K562 (cell line): Measurements from ENCODE around the gene SRGAP3. TPM values are rescaled to one million over a fixed set of nuclear protein-coding genes. Genes with fewer than 3 reads are reported as not detected.

Experiments
- ATAC-seq: fragments of 200-7000 bp; cut with Tn5 transposase; 3 replicates; pipeline ENCODE4 v1.9.1; 2020; ENCODE audit warnings: moderate library complexity
- BruUV-seq: library from RNA; stranded (reverse); fragments of 400-500 nt; replicated peaks from 2 replicates; lab custom pipeline; 2021; lab: Mats Ljungman, UMichigan
- CTCF ChIA-PET: fragments of 300-600 bp; formaldehyde crosslinking; extraction: SDS; loops from one replicate; lab custom pipeline; 2021; ENCODE audit warnings: low intra/inter-chr PET ratio; lab: Yijun Ruan, JAX
- POLR2A ChIA-PET: fragments of 300-600, 350-650 bp; sonication (Branson Sonifier 250); formaldehyde crosslinking; extraction: SDS; loops from one replicate; lab custom pipeline; 2021; ENCODE audit warnings: antibody characterized with exemption, inconsistent platforms; lab: Yijun Ruan, JAX
- DNase-seq, 4 experiments: peaks; one replicate each; pipeline versions ENCODE4 v3.0.0 to v3.0.0-alpha.2; 2011 to 2018; ENCODE audit warnings: low spot score in 3 of 4, mixed read lengths in 3 of 4; ENCODE audit errors: extremely low read depth in 1 of 4
- FAIRE-seq: peaks from 2 replicates; lab custom pipeline; 2011; peaks lifted over from hg19 to GRCh38; lab: Jason Lieb, UNC
- H2AFZ ChIP-seq: 2 replicates; pipeline ENCODE4 v1.6.0; 2011; ENCODE audit warnings: low read depth, low read length, control low read depth, inconsistent platforms
- H3K27ac ChIP-seq: fragments of 200-600 bp; 3 replicates; pipeline ENCODE4 v1.8.0; 2011; ENCODE audit warnings: low read depth, mild to moderate bottlenecking, control low read depth, inconsistent platforms, low read length, moderate library complexity, mixed read lengths; ENCODE audit errors: extremely low read depth
- H3K27me3 ChIP-seq, 2 experiments: fragments of 300-600 bp in 1 of 2; 2 replicates in 1 of 2; 3 replicates in 1 of 2; pipeline versions ENCODE4 v1.6.0 to v1.8.0; 2011; ENCODE audit warnings: inconsistent platforms in 2 of 2, low read length in 2 of 2, mild to moderate bottlenecking in 1 of 2, mixed read lengths in 1 of 2, moderate library complexity in 1 of 2; ENCODE audit not compliant: control insufficient read depth in 2 of 2, insufficient read depth in 2 of 2
- H3K36me3 ChIP-seq: fragments of 300-600 bp; 3 replicates; pipeline ENCODE4 v1.8.0; 2011; ENCODE audit warnings: mild to moderate bottlenecking, low read length, inconsistent platforms; ENCODE audit not compliant: control insufficient read depth, insufficient read depth
- H3K4me1 ChIP-seq, 2 experiments: fragments of 200-600 bp in 1 of 2; replicated peaks in 1 of 2; 2 replicates in 1 of 2; 3 replicates in 1 of 2; pipeline versions ENCODE4 v1.5.1 to v1.8.0; 2011; ENCODE audit warnings: inconsistent platforms in 2 of 2, low read length in 2 of 2, mild to moderate bottlenecking in 1 of 2, mixed read lengths in 1 of 2, moderate library complexity in 1 of 2; ENCODE audit not compliant: control insufficient read depth in 2 of 2, insufficient read depth in 2 of 2
- H3K4me2 ChIP-seq: 2 replicates; pipeline ENCODE4 v1.6.1; 2011; ENCODE audit warnings: low read length, control low read depth, inconsistent platforms, mixed read lengths; ENCODE audit not compliant: insufficient read depth
- H3K4me3 ChIP-seq: fragments of 200-600 bp; sonication (generic), shearing (Covaris generic); 2 replicates; pipeline ENCODE4 v1.5.1; 2016; ENCODE audit warnings: control low read depth, inconsistent platforms
- H3K79me2 ChIP-seq: fragments of 200-600 bp; 3 replicates; pipeline ENCODE4 v1.8.0; 2011; ENCODE audit warnings: low read length, inconsistent platforms; ENCODE audit not compliant: control insufficient read depth, insufficient read depth
- H3K9ac ChIP-seq, 2 experiments: 2 replicates each; pipeline versions ENCODE4 v1.6.0 to v1.6.1; 2011; ENCODE audit warnings: low read depth in 2 of 2, low read length in 2 of 2, control low read depth in 1 of 2, inconsistent platforms in 1 of 2, mild to moderate bottlenecking in 1 of 2, mixed read lengths in 1 of 2; ENCODE audit not compliant: insufficient read depth in 1 of 2
- H3K9me1 ChIP-seq: one replicate; pipeline ENCODE4 v1.6.0; 2011; ENCODE audit warnings: inconsistent platforms, mild to moderate bottlenecking, low read length, moderate library complexity; ENCODE audit not compliant: control insufficient read depth, insufficient read depth
- H3K9me3 ChIP-seq: replicated peaks from 2 replicates; pipeline ENCODE4 v1.5.1; 2011; ENCODE audit warnings: low read depth, low read length, inconsistent platforms; ENCODE audit not compliant: control insufficient read depth, insufficient read depth
- H4K20me1 ChIP-seq: replicated peaks from 2 replicates; pipeline ENCODE4 v1.6.1; 2011; ENCODE audit warnings: low read length, inconsistent platforms, mixed read lengths; ENCODE audit not compliant: control insufficient read depth, insufficient read depth
- ETV1 ChIP-seq: fragments of 450-650 bp; conservative IDR thresholded peaks from 2 replicates; pipeline ENCODE4 v1.6.1; 2016; ENCODE audit warnings: missing genetic modification characterization, control low read depth, low read depth, missing compliant biosample characterization
- JUND ChIP-seq, 2 experiments: IDR thresholded peaks; 2 replicates in 1 of 2; 3 replicates in 1 of 2; pipeline ENCODE4 v1.6.1; 2011; ENCODE audit warnings: borderline replicate concordance in 2 of 2, low read depth in 2 of 2, low read length in 2 of 2, improper control_type of control experiment in 1 of 2, missing biosample characterization in 1 of 2, missing genetic modification characterization in 1 of 2, missing genetic modification reagents in 1 of 2
- SMARCA4 ChIP-seq: fragments of 450-650 bp; IDR thresholded peaks from 2 replicates; pipeline ENCODE4 v1.6.1; 2016
- SP1 ChIP-seq: sonication (generic); formaldehyde crosslinking; IDR thresholded peaks from 2 replicates; pipeline ENCODE4 v1.8.1; 2022; ENCODE audit warnings: mild to moderate bottlenecking, missing genetic modification reagents
- TBP ChIP-seq: optimal IDR thresholded peaks from 2 replicates; pipeline ENCODE3; 2011; ENCODE audit warnings: low read depth, low read length, improper control_type of control experiment
- TEAD1 ChIP-seq, 2 experiments: fragments of 450-650 bp in 1 of 2; sonication (generic) in 1 of 2; formaldehyde crosslinking; IDR thresholded peaks; 2 replicates each; pipeline versions ENCODE4 v1.4.0 to v1.8.0; 2020 to 2022; ENCODE audit warnings: mild to moderate bottlenecking in 2 of 2, missing genetic modification reagents in 1 of 2
- ZBTB43 ChIP-seq: sonication (generic); formaldehyde crosslinking; IDR thresholded peaks from 2 replicates; pipeline ENCODE4 v1.8.0; 2023; ENCODE audit warnings: mild to moderate bottlenecking, missing genetic modification reagents
- ZFX ChIP-seq: sonication (generic); formaldehyde crosslinking; IDR thresholded peaks from 2 replicates; pipeline ENCODE4 v1.8.0; 2022; ENCODE audit warnings: mild to moderate bottlenecking, missing genetic modification reagents, moderate library complexity
- ZNF224 ChIP-seq: sonication (generic); formaldehyde crosslinking; IDR thresholded peaks from 2 replicates; pipeline ENCODE4 v1.8.0; 2022; ENCODE audit warnings: mild to moderate bottlenecking, missing genetic modification reagents
- ZNF354B ChIP-seq: fragments of 250-450 bp; sonication (Bioruptor Pico); IDR thresholded peaks from 2 replicates; pipeline ENCODE4 v1.4.0; 2020
- WGBS: fragments of 100-300 bp; shearing (Covaris generic); methylation state at CpG from one replicate; pipeline ENCODE4 v1.1.6; 2016; ENCODE audit warnings: low coverage, mixed read lengths; ENCODE audit not compliant: insufficient coverage; ENCODE audit errors: missing lambda C conversion rate; 5-methylcytosine and 5-hydroxymethylcytosine counted together
- in situ Hi-C: fragments of 300-500 bp; cut with MboI; formaldehyde crosslinking; loops from 4 replicates; pipeline ENCODE4 v1.15.0; 2018; ENCODE audit warnings: inconsistent platforms, mixed read lengths
- intact Hi-C: fragments of 100-400 bp; cut with micrococcal nuclease; formaldehyde crosslinking; loops from 2 replicates; pipeline ENCODE4 v1.14.2; 2022
- polyA plus RNA-seq, 8 experiments: library from polyadenylated mRNA; depleted of rRNA in 4 of 8; stranded (reverse) in 5 of 8; unstranded in 3 of 8; fragments of >200 nt; fragmentation: Nextera tagmentation in 2 of 8; fragmentation: Illumina TruSeq in 1 of 8; extraction: Ambion mirVana in 2 of 8; extraction: Trizol in 1 of 8; gene quantifications; 2 replicates each; pipeline versions ENCODE4 v1.2.1 to v1.2.3, GENCODE V29; 2011 to 2014; ENCODE audit warnings: inconsistent platforms in 1 of 8, missing spikeins in 1 of 8
- total RNA-seq, 7 experiments: library from RNA; depleted of rRNA in 6 of 7; stranded (reverse); fragments of >200 nt in 6 of 7; fragmentation: Illumina TruSeq in 2 of 7; extraction: Trizol in 2 of 7; gene quantifications; 2 replicates each; pipeline versions ENCODE4 v1.2.1 to v1.2.3, GENCODE V29; 2011 to 2021; ENCODE audit warnings: low replicate concordance in 1 of 7

The SRGAP3 gene
- total and polyA plus RNA-seq, 9 of the 15 experiments (the other 6 are each of a cell fraction or from before 2014, with no cell fraction given): 0.11 to 0.85 (median 0.35) TPM; not detected in 2

DNA sequence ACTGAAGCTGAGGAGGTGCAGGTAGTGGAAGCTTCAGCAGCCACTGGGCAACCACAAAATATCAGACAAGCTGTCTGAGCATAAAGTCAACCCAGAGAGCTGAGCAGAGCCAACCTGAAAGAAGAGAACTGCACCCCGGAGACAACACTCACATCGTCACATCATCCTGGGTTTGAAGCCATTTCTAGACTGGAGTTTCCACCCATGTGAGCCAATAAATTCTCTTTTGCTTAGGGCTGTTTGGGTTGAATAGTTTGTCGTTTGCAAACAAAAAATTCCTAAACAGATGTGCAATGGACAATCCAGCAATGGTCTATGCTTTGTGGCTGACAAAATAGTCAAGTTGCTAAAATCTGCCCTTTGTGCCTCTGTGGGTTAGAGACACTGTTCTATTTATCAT lies 270.9 kb downstream of the SRGAP3 start:
- Histone ChIP-seq H3K4me3 (no peak overlapping the region), H3K9ac (no peak overlapping the region), H3K36me3 (no peaks in the 10 kb centered on the region), H3K9me3 (no peaks in the 10 kb centered on the region), H4K20me1 (no peaks in the 10 kb centered on the region), H3K4me2 (no peak overlapping the region), H3K9me1 (no peaks in the 10 kb centered on the region), H3K79me2 (no peaks in the 10 kb centered on the region), H3K27me3 (peaks cover 31 to 41% of the 10 kb centered on the region in 2 experiments), H2AFZ (no peak overlapping the region), H3K4me1 (no peaks in the 10 kb centered on the region), H3K27ac (no peak overlapping the region)
- no TSS peak for BruUV-seq
- WGBS: 0% methylated on average over 3 of the region's 3 CpGs
- CTCF ChIA-PET: no interaction called here
- POLR2A ChIA-PET: interaction anchor here (0.8 kb wide), 1 partner anchor 38 kb away, joined by 3 read pairs; no protein-coding TSS in a partner anchor
- intact Hi-C loops (no loop called here), in situ Hi-C loops (loop anchor here (10.0 kb wide), 1 partner anchor 516 kb away; no protein-coding TSS in a partner anchor)
- TF ChIP-seq ZBTB43 (CRISPR knock-in tag) (no peak), TEAD1 (CRISPR knock-in tag; IDR thresholded peaks at IDR 0.05) (no peak), ZFX (CRISPR knock-in tag) (no peak), TBP (no peak), JUND (IDR thresholded peaks at IDR 0.05; ENCODE audit: borderline replicate concordance, low read depth, low read length) (no peak), JUND (tag; IDR thresholded peaks at IDR 0.05; ENCODE audit: borderline replicate concordance, low read depth, low read length) (no peak), SP1 (CRISPR knock-in tag) (no peak), ZNF354B (no peak), SMARCA4 (no peak), ZNF224 (CRISPR knock-in tag) (no peak), ETV1 (tag) (no peak)
- DNase-seq: no peak
- no peak for FAIRE-seq
- no peak for ATAC-seq
